ENCODE data around the gene KCNK10. TPM values are rescaled to one million over a fixed set of nuclear protein-coding genes. Genes with fewer than 3 reads are reported as not detected.

KCNK10 gene
- total and polyA plus RNA-seq, 2 of the 8 experiments (the other 6 are each of a cell fraction or from before 2014, with no cell fraction given), result 0.45 to 0.63 TPM

DNA sequence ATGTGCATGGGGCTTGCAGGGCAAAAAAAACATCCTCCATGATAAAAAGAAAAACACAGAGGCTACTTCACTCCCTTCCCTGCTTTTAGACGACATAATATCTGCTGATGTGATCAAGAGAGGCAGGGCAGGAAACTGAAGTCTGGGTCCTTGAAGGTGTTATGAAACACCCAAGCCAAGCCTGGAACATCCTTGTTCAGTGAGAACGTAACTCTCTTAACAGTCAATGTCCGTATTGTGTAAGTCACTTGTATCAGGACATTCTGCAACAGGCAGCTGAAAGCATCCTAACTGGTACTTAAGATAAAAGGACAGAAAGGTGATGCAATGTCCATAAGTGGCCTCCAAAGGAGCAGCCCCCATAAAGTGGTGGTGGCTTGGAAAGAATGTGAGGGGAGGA lies 20.0 kb downstream of the KCNK10 start:
- no peaks in the 10 kb centered on the region for H3K9me3 ChIP-seq (ENCODE audit: insufficient read depth in 2 of 2, low read depth in 1 of 2, low read length in 1 of 2)
- DNase-seq (ENCODE audit: low read depth in 1 of 2, low spot score in 2 of 2) (no peak), FAIRE-seq (no peak)
- H3K36me3 ChIP-seq (ENCODE audit: control insufficient read depth in 2 of 4, insufficient read depth in 4 of 4, low read length in 3 of 4), result no peaks in the 10 kb centered on the region
- no peak overlapping the region for H4K5ac ChIP-seq (ENCODE audit: insufficient read length, low read depth, low read length)
- no peak overlapping the region for H3K56ac ChIP-seq (replicated peaks; ENCODE audit: insufficient read length, low read depth, low read length)
- H2BK15ac ChIP-seq (ENCODE audit: low read length), result no peak overlapping the region
- ChIA-PET CTCF (ENCODE audit: partially characterized antibody) (no interaction called here), POLR2A (ENCODE audit: partially characterized antibody) (no interaction called here)
- H3K4me3 ChIP-seq (ENCODE audit: extremely low read depth in 1 of 4, insufficient read depth in 2 of 4, low read depth in 3 of 4, low read length in 4 of 4), result no peak overlapping the region
- H2BK12ac ChIP-seq (ENCODE audit: low read depth, low read length), result no peak overlapping the region
- no peak overlapping the region for H3K14ac ChIP-seq (ENCODE audit: insufficient read length)
- H2BK5ac ChIP-seq (ENCODE audit: low read depth, low read length), result no peak overlapping the region
- H2BK20ac ChIP-seq (ENCODE audit: low read length), result no peak overlapping the region
- no peak overlapping the region for H3K18ac ChIP-seq (ENCODE audit: extremely low read depth, low read length)
- H4K20me1 ChIP-seq (replicated peaks in 1 of 2; ENCODE audit: control insufficient read depth in 1 of 2, insufficient read depth in 2 of 2, low read length in 2 of 2), result no peaks in the 10 kb centered on the region
- H2BK120ac ChIP-seq (replicated peaks; ENCODE audit: low read depth, low read length), result no peak overlapping the region
- H3K9ac ChIP-seq (replicated peaks in 1 of 4; ENCODE audit: extremely low read depth in 1 of 4, low read depth in 3 of 4, low read length in 3 of 4), result no peak overlapping the region
- H3K27ac ChIP-seq (ENCODE audit: low read depth, low read length), result no peak overlapping the region
- H3K4ac ChIP-seq (replicated peaks; ENCODE audit: insufficient read length, low read depth, low read length), result no peak overlapping the region
- no peak overlapping the region for H4K8ac ChIP-seq (ENCODE audit: extremely low read depth, insufficient read depth, low read length)
- no peak overlapping the region for H4K91ac ChIP-seq (replicated peaks; ENCODE audit: insufficient read length, low read length)
- no peak overlapping the region for H2AFZ ChIP-seq (ENCODE audit: low read length)
- H3K79me1 ChIP-seq (ENCODE audit: low read depth, low read length), result no peaks in the 10 kb centered on the region
- H3K23ac ChIP-seq (ENCODE audit: insufficient read length), result no peak overlapping the region
- H3K4me1 ChIP-seq (replicated peaks in 1 of 4; ENCODE audit: control insufficient read depth in 3 of 4, insufficient read depth in 4 of 4, low read length in 3 of 4), result no peaks in the 10 kb centered on the region
- no peaks in the 10 kb centered on the region for H3K27me3 ChIP-seq (replicated peaks in 1 of 4; ENCODE audit: control insufficient read depth in 3 of 4, extremely low read depth in 1 of 4, insufficient read depth in 3 of 4, low read length in 3 of 4)
- no peak overlapping the region for H2AK5ac ChIP-seq (ENCODE audit: low read depth, low read length)
- 91% methylated on average over 3 of the region's 3 CpGs; no CpG with 5 or more reads in 1 of the 2 experiments for WGBS, 2 experiments (ENCODE audit: extremely low coverage in 1 of 2, insufficient coverage in 1 of 2, insufficient read length in 1 of 2, insufficient replicate concordance in 2 of 2, low coverage in 1 of 2, low lambda C conversion rate in 2 of 2, missing lambda C conversion rate in 1 of 2)
- no peaks in the 10 kb centered on the region for H3K79me2 ChIP-seq (ENCODE audit: control insufficient read depth in 1 of 2, insufficient read depth in 2 of 2, low read length in 2 of 2)
- no peak overlapping the region for H3K4me2 ChIP-seq (ENCODE audit: insufficient read depth in 1 of 2, low read depth in 2 of 2, low read length in 2 of 2)
- no peaks in the 10 kb centered on the region; the same call in 1 of the 2 replicates for H3K23me2 ChIP-seq (ENCODE audit: low read depth, low read length)
- TF ChIP-seq, protein P1, sequence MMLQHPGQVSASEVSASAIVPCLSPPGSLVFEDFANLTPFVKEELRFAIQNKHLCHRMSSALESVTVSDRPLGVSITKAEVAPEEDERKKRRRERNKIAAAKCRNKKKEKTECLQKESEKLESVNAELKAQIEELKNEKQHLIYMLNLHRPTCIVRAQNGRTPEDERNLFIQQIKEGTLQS (IDR thresholded peaks at IDR 0.05; ENCODE audit: insufficient read depth, low read depth, low read length), result no peak
- TF ChIP-seq CBX5 (IDR thresholded peaks at IDR 0.05; ENCODE audit: low read depth, low read length) (no peak), KDM1A (IDR thresholded peaks at IDR 0.05; ENCODE audit: borderline replicate concordance, low read length) (no peak), TAF1 (IDR thresholded peaks at IDR 0.05; ENCODE audit: low read depth, low read length) (no peak)
- TF ChIP-seq, protein P2, sequence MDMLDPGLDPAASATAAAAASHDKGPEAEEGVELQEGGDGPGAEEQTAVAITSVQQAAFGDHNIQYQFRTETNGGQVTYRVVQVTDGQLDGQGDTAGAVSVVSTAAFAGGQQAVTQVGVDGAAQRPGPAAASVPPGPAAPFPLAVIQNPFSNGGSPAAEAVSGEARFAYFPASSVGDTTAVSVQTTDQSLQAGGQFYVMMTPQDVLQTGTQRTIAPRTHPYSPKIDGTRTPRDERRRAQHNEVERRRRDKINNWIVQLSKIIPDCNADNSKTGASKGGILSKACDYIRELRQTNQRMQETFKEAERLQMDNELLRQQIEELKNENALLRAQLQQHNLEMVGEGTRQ (IDR thresholded peaks at IDR 0.05; ENCODE audit: low read length), result no peak

Measured in H1 (cell line).